K562 (cell line): ENCODE results near the gene OFD1. TPM values are rescaled to one million over a fixed set of nuclear protein-coding genes. Genes with fewer than 3 reads are reported as not detected.
A peak's percentile ranks its signal among the peaks of the same experiment; 100 is the strongest.

Experiments used
- ATAC-seq: fragments of 200-7000 bp; cut with Tn5 transposase; 3 replicates; pipeline ENCODE4 v1.9.1; 2020; ENCODE audit warnings: moderate library complexity
- BruUV-seq: library from RNA; stranded (reverse); fragments of 400-500 nt; replicated peaks from 2 replicates; lab custom pipeline; 2021; lab: Mats Ljungman, UMichigan
- CTCF ChIA-PET: fragments of 300-600 bp; formaldehyde crosslinking; extraction: SDS; loops from one replicate; lab custom pipeline; 2021; ENCODE audit warnings: low intra/inter-chr PET ratio; lab: Yijun Ruan, JAX
- POLR2A ChIA-PET: fragments of 300-600, 350-650 bp; sonication (Branson Sonifier 250); formaldehyde crosslinking; extraction: SDS; loops from one replicate; lab custom pipeline; 2021; ENCODE audit warnings: antibody characterized with exemption, inconsistent platforms; lab: Yijun Ruan, JAX
- DNase-seq, 4 experiments: peaks; one replicate each; pipeline versions ENCODE4 v3.0.0 to v3.0.0-alpha.2; 2011 to 2018; ENCODE audit warnings: low spot score in 3 of 4, mixed read lengths in 3 of 4; ENCODE audit errors: extremely low read depth in 1 of 4
- FAIRE-seq: peaks from 2 replicates; lab custom pipeline; 2011; peaks lifted over from hg19 to GRCh38; lab: Jason Lieb, UNC
- H2AFZ ChIP-seq: 2 replicates; pipeline ENCODE4 v1.6.0; 2011; ENCODE audit warnings: low read depth, low read length, control low read depth, inconsistent platforms
- H3K27ac ChIP-seq: fragments of 200-600 bp; 3 replicates; pipeline ENCODE4 v1.8.0; 2011; ENCODE audit warnings: low read depth, mild to moderate bottlenecking, control low read depth, inconsistent platforms, low read length, moderate library complexity, mixed read lengths; ENCODE audit errors: extremely low read depth
- H3K27me3 ChIP-seq, 2 experiments: fragments of 300-600 bp in 1 of 2; 2 replicates in 1 of 2; 3 replicates in 1 of 2; pipeline versions ENCODE4 v1.6.0 to v1.8.0; 2011; ENCODE audit warnings: inconsistent platforms in 2 of 2, low read length in 2 of 2, mild to moderate bottlenecking in 1 of 2, mixed read lengths in 1 of 2, moderate library complexity in 1 of 2; ENCODE audit not compliant: control insufficient read depth in 2 of 2, insufficient read depth in 2 of 2
- H3K36me3 ChIP-seq: fragments of 300-600 bp; 3 replicates; pipeline ENCODE4 v1.8.0; 2011; ENCODE audit warnings: mild to moderate bottlenecking, low read length, inconsistent platforms; ENCODE audit not compliant: control insufficient read depth, insufficient read depth
- H3K4me1 ChIP-seq, 2 experiments: fragments of 200-600 bp in 1 of 2; replicated peaks in 1 of 2; 2 replicates in 1 of 2; 3 replicates in 1 of 2; pipeline versions ENCODE4 v1.5.1 to v1.8.0; 2011; ENCODE audit warnings: inconsistent platforms in 2 of 2, low read length in 2 of 2, mild to moderate bottlenecking in 1 of 2, mixed read lengths in 1 of 2, moderate library complexity in 1 of 2; ENCODE audit not compliant: control insufficient read depth in 2 of 2, insufficient read depth in 2 of 2
- H3K4me2 ChIP-seq: 2 replicates; pipeline ENCODE4 v1.6.1; 2011; ENCODE audit warnings: low read length, control low read depth, inconsistent platforms, mixed read lengths; ENCODE audit not compliant: insufficient read depth
- H3K4me3 ChIP-seq: fragments of 200-600 bp; sonication (generic), shearing (Covaris generic); 2 replicates; pipeline ENCODE4 v1.5.1; 2016; ENCODE audit warnings: control low read depth, inconsistent platforms
- H3K79me2 ChIP-seq: fragments of 200-600 bp; 3 replicates; pipeline ENCODE4 v1.8.0; 2011; ENCODE audit warnings: low read length, inconsistent platforms; ENCODE audit not compliant: control insufficient read depth, insufficient read depth
- H3K9ac ChIP-seq, 2 experiments: 2 replicates each; pipeline versions ENCODE4 v1.6.0 to v1.6.1; 2011; ENCODE audit warnings: low read depth in 2 of 2, low read length in 2 of 2, control low read depth in 1 of 2, inconsistent platforms in 1 of 2, mild to moderate bottlenecking in 1 of 2, mixed read lengths in 1 of 2; ENCODE audit not compliant: insufficient read depth in 1 of 2
- H3K9me1 ChIP-seq: one replicate; pipeline ENCODE4 v1.6.0; 2011; ENCODE audit warnings: inconsistent platforms, mild to moderate bottlenecking, low read length, moderate library complexity; ENCODE audit not compliant: control insufficient read depth, insufficient read depth
- H3K9me3 ChIP-seq: replicated peaks from 2 replicates; pipeline ENCODE4 v1.5.1; 2011; ENCODE audit warnings: low read depth, low read length, inconsistent platforms; ENCODE audit not compliant: control insufficient read depth, insufficient read depth
- H4K20me1 ChIP-seq: replicated peaks from 2 replicates; pipeline ENCODE4 v1.6.1; 2011; ENCODE audit warnings: low read length, inconsistent platforms, mixed read lengths; ENCODE audit not compliant: control insufficient read depth, insufficient read depth
- BACH1 ChIP-seq: fragments of 200-800 bp; sonication (Bioruptor generic); IDR thresholded peaks from 2 replicates; pipeline ENCODE4 v1.6.1; 2016; ENCODE audit warnings: missing genetic modification characterization, missing compliant biosample characterization
- ETS1 ChIP-seq: conservative IDR thresholded peaks from 2 replicates; pipeline ENCODE4 v1.6.1; 2011; ENCODE audit warnings: low read depth, mild to moderate bottlenecking, low read length; ENCODE audit not compliant: control insufficient read depth
- ILF3 ChIP-seq: fragments of 450-650 bp; IDR thresholded peaks from 2 replicates; pipeline ENCODE4 v1.6.1; 2018; ENCODE audit warnings: antibody characterized with exemption, mild to moderate bottlenecking, moderate library complexity, borderline replicate concordance
- KLF16 ChIP-seq: IDR thresholded peaks from 2 replicates; pipeline ENCODE4 v1.6.1; 2016; ENCODE audit warnings: antibody characterized with exemption
- MYBL2 ChIP-seq, 2 experiments: fragments of 450-650 bp in 1 of 2; sonication (generic) in 1 of 2; formaldehyde crosslinking in 1 of 2; IDR thresholded peaks; 2 replicates each; pipeline versions ENCODE4 v1.6.1 to v1.8.1; 2017 to 2022; ENCODE audit warnings: borderline replicate concordance in 1 of 2, inconsistent platforms in 1 of 2, low read depth in 1 of 2, mild to moderate bottlenecking in 1 of 2, missing genetic modification reagents in 1 of 2, moderate library complexity in 1 of 2
- PML ChIP-seq: IDR thresholded peaks from 2 replicates; pipeline ENCODE4 v1.6.1; 2012; ENCODE audit warnings: low read length, inconsistent platforms
- TRIM28 ChIP-seq: fragments of 450-650 bp; IDR thresholded peaks from 2 replicates; pipeline ENCODE4 v1.6.1; 2017
- ZSCAN29 ChIP-seq: fragments of 450-650 bp; IDR thresholded peaks from 2 replicates; pipeline ENCODE4 v1.6.1; 2017
- WGBS: fragments of 100-300 bp; shearing (Covaris generic); methylation state at CpG from one replicate; pipeline ENCODE4 v1.1.6; 2016; ENCODE audit warnings: low coverage, mixed read lengths; ENCODE audit not compliant: insufficient coverage; ENCODE audit errors: missing lambda C conversion rate; 5-methylcytosine and 5-hydroxymethylcytosine counted together
- in situ Hi-C: fragments of 300-500 bp; cut with MboI; formaldehyde crosslinking; loops from 4 replicates; pipeline ENCODE4 v1.15.0; 2018; ENCODE audit warnings: inconsistent platforms, mixed read lengths
- intact Hi-C: fragments of 100-400 bp; cut with micrococcal nuclease; formaldehyde crosslinking; loops from 2 replicates; pipeline ENCODE4 v1.14.2; 2022
- polyA plus RNA-seq, 8 experiments: library from polyadenylated mRNA; depleted of rRNA in 4 of 8; stranded (reverse) in 5 of 8; unstranded in 3 of 8; fragments of >200 nt; fragmentation: Nextera tagmentation in 2 of 8; fragmentation: Illumina TruSeq in 1 of 8; extraction: Ambion mirVana in 2 of 8; extraction: Trizol in 1 of 8; gene quantifications; 2 replicates each; pipeline versions ENCODE4 v1.2.1 to v1.2.3, GENCODE V29; 2011 to 2014; ENCODE audit warnings: inconsistent platforms in 1 of 8, missing spikeins in 1 of 8
- total RNA-seq, 7 experiments: library from RNA; depleted of rRNA in 6 of 7; stranded (reverse); fragments of >200 nt in 6 of 7; fragmentation: Illumina TruSeq in 2 of 7; extraction: Trizol in 2 of 7; gene quantifications; 2 replicates each; pipeline versions ENCODE4 v1.2.1 to v1.2.3, GENCODE V29; 2011 to 2021; ENCODE audit warnings: low replicate concordance in 1 of 7

Gene OFD1
- total and polyA plus RNA-seq, 9 of the 15 experiments (the other 6 are each of a cell fraction or from before 2014, with no cell fraction given) = 22.0 to 49.1 (median 30.2) TPM

- in situ Hi-C loops = no loop called here
- POLR2A ChIA-PET = interaction anchor here (0.9 to 1.7 kb wide), 2 partner anchors 8 to 14 kb away, joined by 3 read pairs; no protein-coding TSS in a partner anchor
- Histone ChIP-seq H3K4me1 (no peaks in the 10 kb centered on the region), H3K9me3 (no peaks in the 10 kb centered on the region), H3K36me3 (no peaks in the 10 kb centered on the region), H3K4me3 (no peak overlapping the region), H3K4me2 (no peak overlapping the region), H3K79me2 (no peaks in the 10 kb centered on the region), H3K9me1 (no peaks in the 10 kb centered on the region), H3K27me3 (peaks cover 6 to 23% of the 10 kb centered on the region in 2 experiments; a peak in 4 of 5 replicates), H4K20me1 (no peaks in the 10 kb centered on the region), H2AFZ (no peak overlapping the region), H3K27ac (no peak overlapping the region), H3K9ac (no peak overlapping the region)
- TF ChIP-seq ILF3 = no peak
- no peak for TF ChIP-seq PML
- TF ChIP-seq TRIM28 = no peak
- no peak for TF ChIP-seq BACH1 (tag)
- intact Hi-C loops = no loop called here
- no peak for FAIRE-seq
- peak; percentile 52; the same call in 1 of the 3 replicates for ATAC-seq
- DNase-seq = no peak
- 0% methylated on average over 2 of the region's 7 CpGs for WGBS
- BruUV-seq = no TSS peak
- CTCF ChIA-PET = no interaction called here
Measured at GRCh38 chrX:13780868-13781427, 46.4 kb downstream of the OFD1 start.

- no peaks in the 10 kb centered on the region for H4K20me1 ChIP-seq
- H3K9me1 ChIP-seq = no peaks in the 10 kb centered on the region
- H3K4me2 ChIP-seq = no peak overlapping the region
- H3K27ac ChIP-seq = no peak overlapping the region
- ChIA-PET CTCF (no interaction called here), POLR2A (no interaction called here)
- TF ChIP-seq KLF16 = no peak
- no peak for TF ChIP-seq MYBL2 (IDR thresholded peaks at IDR 0.05; ENCODE audit: low read depth)
- TF ChIP-seq MYBL2 (CRISPR knock-in tag; IDR thresholded peaks at IDR 0.05; ENCODE audit: borderline replicate concordance) = no peak
- no peak for TF ChIP-seq ETS1
- TF ChIP-seq ZSCAN29 = no peak
- BruUV-seq = no TSS peak
- no peaks in the 10 kb centered on the region for H3K9me3 ChIP-seq
- ATAC-seq = no peak
- no peak overlapping the region for H2AFZ ChIP-seq
- intact Hi-C loops (no loop called here), in situ Hi-C loops (no loop called here)
- H3K4me3 ChIP-seq = no peak overlapping the region
- FAIRE-seq = no peak
- 0% methylated on average over 8 of the region's 8 CpGs for WGBS
- DNase-seq = no peak
- H3K27me3 ChIP-seq = peaks cover 6 to 13% of the 10 kb centered on the region in 2 experiments; a peak in 4 of 5 replicates
- no peaks in the 10 kb centered on the region for H3K36me3 ChIP-seq
- H3K79me2 ChIP-seq = no peaks in the 10 kb centered on the region
- H3K4me1 ChIP-seq = no peaks in the 10 kb centered on the region
- H3K9ac ChIP-seq = no peak overlapping the region
Measured at GRCh38 chrX:13786048-13786447, 51.5 kb downstream of the OFD1 start.
